Left kidney (tissue), 2 donors: ENCODE results near the gene BEND3. TPM values are rescaled to one million over a fixed set of nuclear protein-coding genes. Genes with fewer than 3 reads are reported as not detected.
A peak's percentile ranks its signal among the peaks of the same experiment; 100 is the strongest.
"Not testable (repeated sequence)": the region's sequence is repeated elsewhere in the genome, so short reads cannot be mapped to it uniquely, and the experiment has no call there.

Source experiments
- DNase-seq: peaks from one replicate; pipeline ENCODE4 v3.0.0-alpha.2; 2013
- polyA plus RNA-seq: library from polyadenylated mRNA; unstranded; fragments of 120-200 nt; gene quantifications from one replicate; pipeline ENCODE4 v1.2.1, GENCODE V29; 2013; ENCODE audit not compliant: insufficient read length

BEND3 gene
- polyA plus RNA-seq, 1 donor = 10.4 TPM

GRCh38 chr6:107121964-107122495 lies 6.7 kb upstream of the BEND3 start:
- no peak for DNase-seq

GRCh38 chr6:107121266-107121665 lies 6.0 kb upstream of the BEND3 start:
- no peak for DNase-seq

- DNase-seq = no peak
Observed at GRCh38 chr6:107120404-107120803, 5.1 kb upstream of the BEND3 start.

- DNase-seq = no peak
Observed at GRCh38 chr6:107118976-107119375, 3.7 kb upstream of the BEND3 start.

- DNase-seq = not testable (repeated sequence)
Observed at GRCh38 chr6:107118540-107118939, 3.2 kb upstream of the BEND3 start.

GRCh38 chr6:107116931-107117330 lies 1.6 kb upstream of the BEND3 start:
- DNase-seq = no peak

- DNase-seq = peak; percentile 55
Observed at GRCh38 chr6:107116328-107116892, 1.1 kb upstream of the BEND3 start.

- peak; percentile 63 for DNase-seq
Observed at GRCh38 chr6:107115695-107116327, 496 bp upstream of the BEND3 start.

- peak; percentile 86 for DNase-seq
Observed at GRCh38 chr6:107114213-107114925, 946 bp downstream of the BEND3 start.

- DNase-seq = no peak
Observed at GRCh38 chr6:107110200-107110599, 5.1 kb downstream of the BEND3 start.

GRCh38 chr6:107108201-107108890 lies 7.0 kb downstream of the BEND3 start:
- DNase-seq = no peak

- DNase-seq = no peak
Observed at GRCh38 chr6:107107791-107108190, 7.5 kb downstream of the BEND3 start.

GRCh38 chr6:107106165-107106564 lies 9.2 kb downstream of the BEND3 start:
- DNase-seq = no peak

- no peak for DNase-seq
Observed at GRCh38 chr6:107105511-107106116, 9.7 kb downstream of the BEND3 start.

- no peak for DNase-seq
Observed at GRCh38 chr6:107103082-107103481, 12.2 kb downstream of the BEND3 start.

- DNase-seq = no peak
Observed at GRCh38 chr6:107102414-107102805, 12.9 kb downstream of the BEND3 start.

- DNase-seq = no peak
Observed at GRCh38 chr6:107101686-107102413, 13.5 kb downstream of the BEND3 start.

GRCh38 chr6:107101211-107101610 lies 14.1 kb downstream of the BEND3 start:
- no peak for DNase-seq

- DNase-seq = no peak
Observed at GRCh38 chr6:107098436-107099307, 16.6 kb downstream of the BEND3 start.

GRCh38 chr6:107084459-107084858 lies 30.9 kb downstream of the BEND3 start:
- not testable (repeated sequence) for DNase-seq
